ENCODE measurements around the gene BEST4.

GRCh38 chr1:44784094-44785028, 3.6 kb downstream of the BEST4 start:
- TF ChIP-seq POLR2A (IDR thresholded peaks at IDR 0.05; ENCODE audit: extremely low read depth, insufficient read length) = no peak
- no peak for TF ChIP-seq CTCF (IDR thresholded peaks at IDR 0.05; ENCODE audit: low read depth, low read length)
- no peak for TF ChIP-seq MYC (IDR thresholded peaks at IDR 0.05; ENCODE audit: low read depth, low read length)
- no peak for TF ChIP-seq MAX (IDR thresholded peaks at IDR 0.05; ENCODE audit: low read depth, low read length)
